ENCODE data around the gene EIF2S2.

EIF2S2 gene

GRCh38 chr20:34058831-34059230, 53.2 kb downstream of the EIF2S2 start:
- FAIRE-seq, result no peak

GRCh38 chr20:34055290-34055689, 56.8 kb downstream of the EIF2S2 start:
- no peak for FAIRE-seq

DNA sequence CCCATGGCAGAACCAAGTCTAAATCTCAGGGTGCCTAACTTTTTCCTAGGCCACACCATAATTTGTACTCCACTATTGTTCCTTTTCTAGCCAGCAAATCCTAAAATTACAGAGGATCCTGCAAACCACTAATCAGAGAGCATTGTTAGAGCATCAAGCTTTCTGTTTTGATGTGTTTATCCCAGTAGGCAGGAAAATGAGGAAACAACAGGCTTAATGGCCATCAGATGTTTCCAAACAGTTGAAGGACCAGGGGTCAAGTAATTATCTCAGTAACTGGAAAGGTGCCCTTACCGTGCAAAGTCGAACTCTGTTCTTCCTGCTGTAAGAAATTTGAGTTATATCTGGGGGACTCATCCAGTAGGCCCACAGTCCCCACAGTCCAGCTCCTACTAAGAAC, 59.6 kb downstream of the EIF2S2 start:
- FAIRE-seq, result no peak

DNA sequence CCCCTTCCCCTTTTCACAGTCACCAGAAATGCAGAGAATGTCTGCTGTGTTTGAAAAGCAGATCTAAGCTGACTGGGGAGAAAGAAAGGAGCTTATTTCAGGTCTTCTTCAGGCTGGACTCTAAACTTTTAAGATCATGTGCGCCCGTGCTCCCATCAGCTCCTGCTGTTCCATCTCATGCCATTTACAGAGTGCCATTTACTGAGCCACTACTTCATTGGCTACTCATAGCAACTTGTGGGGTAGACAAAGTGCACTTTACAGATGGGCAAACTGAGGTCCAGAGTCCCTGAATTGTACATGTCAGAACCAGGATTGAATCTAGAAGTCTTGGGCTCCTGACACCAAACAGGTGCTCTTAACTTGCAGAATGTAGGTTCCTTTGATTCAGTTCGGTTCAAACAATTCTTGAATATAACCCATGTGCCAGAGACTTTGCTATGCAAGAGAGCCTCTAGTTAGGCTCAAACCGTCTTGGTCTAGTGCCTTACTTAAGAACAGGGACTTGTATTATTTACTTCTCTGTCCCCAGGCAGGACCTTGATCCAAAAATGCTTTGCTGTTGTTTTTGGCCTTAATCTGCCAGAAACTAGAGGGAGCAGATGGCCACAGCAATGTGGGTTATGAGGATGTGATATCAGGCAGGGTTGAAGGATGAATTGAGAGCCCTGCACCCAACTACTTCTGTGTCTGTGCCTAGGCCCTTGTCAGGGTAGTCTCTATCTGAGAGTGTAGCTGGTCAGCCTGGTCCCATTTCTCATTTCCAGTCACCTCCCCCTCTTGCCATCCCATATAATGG, 61.9 kb downstream of the EIF2S2 start:
- FAIRE-seq, result no peak

GRCh38 chr20:34049389-34049788, 62.7 kb downstream of the EIF2S2 start:
- no peak for FAIRE-seq

GRCh38 chr20:34047917-34048316, 64.1 kb downstream of the EIF2S2 start:
- FAIRE-seq, result no peak

GRCh38 chr20:34047010-34047687, 64.9 kb downstream of the EIF2S2 start:
- FAIRE-seq, result no peak

DNA sequence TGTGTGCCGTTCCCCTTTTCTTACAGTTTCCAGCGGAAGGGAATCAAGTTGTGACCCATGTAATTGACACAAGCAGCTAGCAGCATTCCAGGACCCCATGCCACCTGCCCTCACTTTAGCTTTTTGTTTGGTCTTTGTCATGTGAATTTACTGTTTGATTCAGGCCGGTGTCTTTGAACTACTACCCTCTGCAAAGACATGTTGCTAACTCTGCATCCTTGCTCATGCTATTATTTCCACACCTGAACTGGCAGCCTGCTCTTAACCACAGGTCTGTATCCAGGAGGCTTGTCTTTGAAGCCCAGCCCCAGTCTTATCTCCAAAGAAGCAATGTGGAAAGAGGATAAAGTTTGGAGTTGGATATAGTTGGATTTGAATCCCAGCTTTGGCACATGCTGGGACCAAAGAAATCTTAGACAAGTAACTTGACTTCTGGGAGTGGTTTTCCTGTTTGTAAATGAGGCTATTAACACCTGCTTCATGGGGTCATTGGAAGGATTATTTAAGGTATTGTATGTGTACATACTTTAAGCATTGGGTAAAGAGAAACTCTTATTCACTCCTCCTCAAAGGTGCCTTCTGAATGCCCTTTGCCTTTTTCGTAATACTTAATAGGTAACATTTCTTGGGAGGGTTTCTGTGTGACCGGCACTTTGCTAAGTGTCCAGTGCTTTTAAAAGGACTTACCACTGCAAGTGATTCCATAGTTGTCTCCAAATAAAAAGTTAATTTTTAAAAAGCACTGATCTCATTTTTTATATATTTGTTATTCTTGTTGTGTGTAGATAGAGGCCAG, 65.9 kb downstream of the EIF2S2 start:
- no peak for FAIRE-seq

- no peak for FAIRE-seq
Observed at GRCh38 chr20:34045294-34045693, 66.7 kb downstream of the EIF2S2 start.

DNA sequence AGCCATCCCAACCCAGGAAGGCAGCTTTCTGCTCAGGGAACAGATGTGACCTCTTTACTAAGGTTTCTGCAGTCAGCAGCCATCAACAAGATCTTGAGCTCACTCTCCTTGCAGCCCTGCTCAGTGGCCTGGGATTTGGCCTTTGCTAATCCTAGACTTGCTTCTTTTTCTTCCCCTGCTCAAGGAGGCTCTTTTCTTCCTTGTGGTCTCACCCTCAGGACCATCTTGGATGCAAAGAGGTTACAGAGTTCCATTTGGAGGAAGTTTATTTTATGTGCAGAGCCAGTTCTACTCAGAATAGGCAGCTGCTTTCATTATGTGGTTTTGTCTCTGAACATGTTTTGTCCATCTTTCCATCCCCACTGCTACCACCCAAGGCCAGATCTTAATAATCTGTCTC, 69.0 kb downstream of the EIF2S2 start:
- no peak for FAIRE-seq

DNA sequence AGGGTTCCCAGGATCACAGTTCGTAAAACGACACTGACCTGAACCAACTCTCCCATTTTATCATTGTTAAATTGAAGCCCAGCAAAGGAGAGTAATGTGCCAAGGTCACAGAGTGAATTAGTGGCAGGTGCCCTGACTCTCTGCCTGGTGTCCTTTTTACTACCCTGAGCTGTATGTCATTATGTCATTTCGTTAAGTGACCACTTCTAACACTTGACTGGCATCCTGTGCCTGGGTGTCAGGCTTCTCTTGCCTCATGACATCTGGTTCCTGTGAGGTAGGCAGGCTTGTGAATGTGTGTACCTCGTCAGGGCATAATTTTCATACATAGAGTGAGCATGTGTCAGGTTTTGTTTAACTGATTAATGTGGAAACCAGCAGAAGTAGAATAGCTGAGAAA, 69.8 kb downstream of the EIF2S2 start:
- no peak for FAIRE-seq

DNA sequence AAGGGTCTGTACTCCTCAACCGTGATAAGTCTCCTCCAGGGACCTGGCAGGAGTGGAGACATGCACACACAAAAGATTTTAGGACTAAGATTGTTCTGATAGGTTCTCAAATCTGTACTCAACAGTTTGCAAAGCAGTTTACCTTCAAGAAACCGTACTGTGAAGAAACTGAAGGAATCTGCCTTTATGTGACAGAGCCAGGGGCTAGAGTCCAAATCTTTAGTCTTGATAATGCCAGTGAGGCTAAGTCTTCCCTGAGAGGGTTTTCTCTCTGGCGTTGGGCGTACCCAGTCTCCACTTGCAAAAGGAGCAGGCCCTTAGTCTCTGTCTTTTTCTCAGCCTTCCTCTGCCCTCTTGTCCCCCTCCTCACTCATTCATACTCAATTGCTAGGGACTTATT, 70.8 kb downstream of the EIF2S2 start:
- no peak for FAIRE-seq

- no peak for FAIRE-seq
Observed at GRCh38 chr20:34040300-34040995, 71.6 kb downstream of the EIF2S2 start.
